ENCODE measurements around the gene MTERF4.
"Not testable (repeated sequence)": the region's sequence is repeated elsewhere in the genome, so short reads cannot be mapped to it uniquely, and the experiment has no call there.

MTERF4 gene

GRCh38 chr2:241111440-241111805, 9.3 kb upstream of the MTERF4 start:
- DNase-seq (ENCODE audit: low read depth, low spot score), result no peak

GRCh38 chr2:241110607-241111439, 8.7 kb upstream of the MTERF4 start:
- DNase-seq (ENCODE audit: low read depth, low spot score), result no peak

- DNase-seq (ENCODE audit: low read depth, low spot score), result no peak
Measured at GRCh38 chr2:241110089-241110606, 8.1 kb upstream of the MTERF4 start.

GRCh38 chr2:241109210-241110088, 7.4 kb upstream of the MTERF4 start:
- DNase-seq (ENCODE audit: low read depth, low spot score), result no peak

GRCh38 chr2:241108271-241109209, 6.5 kb upstream of the MTERF4 start:
- DNase-seq (ENCODE audit: low read depth, low spot score), result no peak

DNA sequence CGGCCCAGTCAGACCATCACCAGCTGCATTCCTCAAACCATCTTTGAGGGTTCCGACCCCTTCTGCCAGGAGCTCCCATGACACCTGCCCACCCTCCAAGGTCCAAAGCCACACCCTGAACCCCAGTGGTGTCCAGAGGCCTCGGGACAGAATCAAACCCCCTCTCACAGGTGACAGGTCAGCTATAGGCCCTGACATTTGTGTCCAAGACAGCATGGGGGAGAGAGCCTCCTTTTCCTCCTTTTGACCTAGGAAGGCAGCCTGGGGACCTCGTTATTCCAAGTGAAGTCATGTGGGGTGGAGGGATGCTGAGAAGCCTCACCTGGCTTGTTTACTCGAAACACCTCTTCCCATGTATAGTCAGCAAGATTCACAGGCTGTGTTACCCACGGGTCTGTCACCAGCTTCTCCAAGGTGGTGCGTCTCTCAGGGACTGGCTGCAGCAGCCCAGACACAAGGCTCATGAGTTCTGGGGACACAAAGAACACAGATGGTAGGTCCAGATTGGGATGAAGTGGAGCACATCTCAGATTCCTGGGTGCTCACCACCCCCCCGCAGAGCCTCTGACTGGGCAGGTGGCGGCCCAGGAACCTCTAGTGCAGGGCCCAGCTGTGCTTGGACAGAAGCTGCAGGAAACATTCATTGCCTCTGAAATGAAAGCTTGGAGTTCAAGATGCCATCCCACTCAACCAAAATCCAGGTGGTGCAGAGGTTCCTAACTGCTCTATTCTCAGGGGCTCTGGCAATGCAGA, 5.1 kb upstream of the MTERF4 start:
- no peak for DNase-seq (ENCODE audit: low read depth, low spot score)

GRCh38 chr2:241105641-241106040, 3.6 kb upstream of the MTERF4 start:
- DNase-seq (ENCODE audit: low read depth, low spot score), result no peak

DNA sequence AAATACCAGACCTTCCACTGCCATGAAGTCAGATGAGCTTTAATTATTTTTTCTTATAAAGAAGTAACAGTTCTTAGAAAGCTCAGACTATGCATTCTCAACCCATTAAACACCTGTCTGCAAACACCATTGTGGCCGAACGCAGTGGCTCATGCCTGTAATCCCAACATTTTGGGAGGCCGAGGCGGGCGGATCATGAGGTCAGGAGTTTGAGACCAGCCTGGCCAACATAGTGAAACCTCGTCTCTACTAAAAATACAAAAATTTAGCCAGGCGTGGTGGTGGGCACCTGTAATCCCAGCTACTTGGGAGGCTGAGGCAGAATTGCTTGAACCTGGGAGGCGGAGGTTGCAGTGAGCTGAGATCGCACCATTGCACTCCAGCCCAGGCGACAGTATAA, 2.5 kb upstream of the MTERF4 start:
- DNase-seq (ENCODE audit: low read depth, low spot score), result not testable (repeated sequence)

- DNase-seq (ENCODE audit: low read depth, low spot score), result no peak
Measured at GRCh38 chr2:241103176-241103595, 1.1 kb upstream of the MTERF4 start.

DNA sequence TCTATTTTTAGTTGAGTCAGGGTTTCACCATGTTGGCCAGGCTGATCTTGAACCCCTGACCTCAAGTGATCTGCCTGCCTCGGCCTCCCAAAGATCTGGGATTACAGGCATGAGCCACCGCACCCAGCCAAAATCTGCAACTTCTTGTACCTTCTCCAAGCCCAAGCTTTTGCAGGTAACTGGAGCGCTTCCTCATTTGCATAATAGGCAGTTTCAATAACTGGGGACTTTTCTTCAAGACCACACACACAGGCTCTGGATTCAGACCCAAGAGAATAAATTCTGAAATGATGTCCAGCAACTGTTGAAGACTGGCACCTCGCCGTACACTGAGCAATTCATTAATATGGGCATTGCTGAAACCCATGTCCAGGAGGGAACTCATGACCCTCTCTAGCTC, 2.8 kb downstream of the MTERF4 start:
- DNase-seq (ENCODE audit: low read depth, low spot score), result no peak

GRCh38 chr2:241096979-241097378, 5.1 kb downstream of the MTERF4 start:
- DNase-seq (ENCODE audit: low read depth, low spot score), result no peak

- no peak for DNase-seq (ENCODE audit: low read depth, low spot score)
Measured at GRCh38 chr2:241095594-241096290, 6.3 kb downstream of the MTERF4 start.

- no peak for DNase-seq (ENCODE audit: low read depth, low spot score)
Measured at GRCh38 chr2:241094924-241095420, 7.1 kb downstream of the MTERF4 start.

GRCh38 chr2:241094172-241094571, 7.9 kb downstream of the MTERF4 start:
- DNase-seq (ENCODE audit: low read depth, low spot score), result no peak

GRCh38 chr2:241093133-241093781, 8.8 kb downstream of the MTERF4 start:
- DNase-seq (ENCODE audit: low read depth, low spot score), result not testable (repeated sequence)

GRCh38 chr2:241092677-241093076, 9.4 kb downstream of the MTERF4 start:
- no peak for DNase-seq (ENCODE audit: low read depth, low spot score)

GRCh38 chr2:241091734-241092445, 10.2 kb downstream of the MTERF4 start:
- no peak for DNase-seq (ENCODE audit: low read depth, low spot score)

GRCh38 chr2:241091201-241091600, 10.9 kb downstream of the MTERF4 start:
- no peak for DNase-seq (ENCODE audit: low read depth, low spot score)

Data from iPS DF 19.7 (cell line).